MM.1S (cell line): ENCODE results near the gene PLSCR2.

ENCODE experiments used
- DNase-seq: peaks from one replicate; pipeline ENCODE4 v3.0.0-alpha.2; 2015
- H2AFZ ChIP-seq: fragments of 300-600 bp; sonication (generic); 2 replicates; pipeline ENCODE4 v1.6.0; 2016; ENCODE audit warnings: antibody characterized with exemption, low read length
- H3F3A ChIP-seq: fragments of 300-600 bp; sonication (generic); 2 replicates; pipeline ENCODE4 v1.6.1; 2016; ENCODE audit warnings: mild to moderate bottlenecking, antibody characterized with exemption, low read length, moderate library complexity, mixed read lengths; ENCODE audit not compliant: insufficient read depth
- H3K27ac ChIP-seq: fragments of 300-600 bp; sonication (generic); 2 replicates; pipeline ENCODE4 v1.5.1; 2016; ENCODE audit warnings: mild to moderate bottlenecking, low read length
- H3K27me3 ChIP-seq: fragments of 300-600 bp; sonication (generic); replicated peaks from 2 replicates; pipeline ENCODE4 v1.6.0; 2016; ENCODE audit warnings: low read length; ENCODE audit not compliant: insufficient read depth
- H3K36me3 ChIP-seq: fragments of 300-600 bp; sonication (generic); replicated peaks from 2 replicates; pipeline ENCODE4 v1.6.1; 2016; ENCODE audit warnings: mild to moderate bottlenecking, low read length, mixed read lengths; ENCODE audit not compliant: insufficient read depth
- H3K4me1 ChIP-seq: fragments of 300-600 bp; sonication (generic); 2 replicates; pipeline ENCODE4 v1.6.1; 2016; ENCODE audit warnings: low read length, mixed read lengths
- H3K4me2 ChIP-seq: fragments of 300-600 bp; sonication (generic); 2 replicates; pipeline ENCODE4 v1.6.0; 2016; ENCODE audit warnings: low read depth, low read length
- H3K4me3 ChIP-seq: fragments of 300-600 bp; sonication (generic); 2 replicates; pipeline ENCODE4 v1.5.1; 2016; ENCODE audit warnings: low read length, mixed read lengths
- H3K79me2 ChIP-seq: fragments of 300-600 bp; sonication (generic); 2 replicates; pipeline ENCODE4 v1.6.1; 2016; ENCODE audit warnings: mixed run types, low read length, mixed read lengths
- H3K9ac ChIP-seq: fragments of 300-600 bp; sonication (generic); 2 replicates; pipeline ENCODE4 v1.6.1; 2016; ENCODE audit warnings: low read length, mixed read lengths
- H3K9me2 ChIP-seq: fragments of 300-600 bp; sonication (generic); replicated peaks from 2 replicates; pipeline ENCODE4 v1.6.1; 2016; ENCODE audit warnings: mild to moderate bottlenecking, low read length, mixed read lengths; ENCODE audit not compliant: insufficient read depth
- H3K9me3 ChIP-seq: fragments of 300-600 bp; sonication (generic); replicated peaks from 2 replicates; pipeline ENCODE4 v1.6.1; 2016; ENCODE audit warnings: mild to moderate bottlenecking, low read length, mixed read lengths; ENCODE audit not compliant: insufficient read depth
- H4K20me1 ChIP-seq: fragments of 300-600 bp; sonication (generic); 2 replicates; pipeline ENCODE4 v1.6.1; 2016; ENCODE audit warnings: mild to moderate bottlenecking, low read length, moderate library complexity, mixed read lengths; ENCODE audit not compliant: insufficient read depth
- EZH2 ChIP-seq: fragments of 300-600 bp; sonication (generic); optimal IDR thresholded peaks from 2 replicates; pipeline ENCODE3; 2017; ENCODE audit warnings: low read depth, mild to moderate bottlenecking, antibody characterized with exemption, low read length, mixed read lengths
- EZH2phosphoT487 ChIP-seq: fragments of 300-600 bp; sonication (generic); IDR thresholded peaks from 2 replicates; pipeline ENCODE4 v1.6.1; 2018; ENCODE audit warnings: antibody characterized with exemption, low read length
- TF ChIP-seq, protein P1 (sequence below): fragments of 300-600 bp; sonication (generic); IDR thresholded peaks from 2 replicates; pipeline ENCODE4 v1.5.1; 2016; ENCODE audit warnings: antibody characterized with exemption, low read length, mixed read lengths

Gene PLSCR2

GRCh38 chr3:146496726-146497125 lies 27.4 kb upstream of the PLSCR2 start:
- Histone ChIP-seq H3K9ac (no peak overlapping the region), H3K9me2 (no peaks in the 10 kb centered on the region), H4K20me1 (no peaks in the 10 kb centered on the region), H3K27me3 (no peaks in the 10 kb centered on the region), H3F3A (no peaks in the 10 kb centered on the region), H3K27ac (no peak overlapping the region), H3K4me1 (no peaks in the 10 kb centered on the region), H3K79me2 (no peaks in the 10 kb centered on the region), H3K4me2 (no peak overlapping the region), H3K4me3 (no peak overlapping the region), H3K9me3 (no peaks in the 10 kb centered on the region), H3K36me3 (no peaks in the 10 kb centered on the region), H2AFZ (no peak overlapping the region)
- TF ChIP-seq EZH2, result no peak
- no peak for TF ChIP-seq EZH2phosphoT487
- TF ChIP-seq, protein P1, sequence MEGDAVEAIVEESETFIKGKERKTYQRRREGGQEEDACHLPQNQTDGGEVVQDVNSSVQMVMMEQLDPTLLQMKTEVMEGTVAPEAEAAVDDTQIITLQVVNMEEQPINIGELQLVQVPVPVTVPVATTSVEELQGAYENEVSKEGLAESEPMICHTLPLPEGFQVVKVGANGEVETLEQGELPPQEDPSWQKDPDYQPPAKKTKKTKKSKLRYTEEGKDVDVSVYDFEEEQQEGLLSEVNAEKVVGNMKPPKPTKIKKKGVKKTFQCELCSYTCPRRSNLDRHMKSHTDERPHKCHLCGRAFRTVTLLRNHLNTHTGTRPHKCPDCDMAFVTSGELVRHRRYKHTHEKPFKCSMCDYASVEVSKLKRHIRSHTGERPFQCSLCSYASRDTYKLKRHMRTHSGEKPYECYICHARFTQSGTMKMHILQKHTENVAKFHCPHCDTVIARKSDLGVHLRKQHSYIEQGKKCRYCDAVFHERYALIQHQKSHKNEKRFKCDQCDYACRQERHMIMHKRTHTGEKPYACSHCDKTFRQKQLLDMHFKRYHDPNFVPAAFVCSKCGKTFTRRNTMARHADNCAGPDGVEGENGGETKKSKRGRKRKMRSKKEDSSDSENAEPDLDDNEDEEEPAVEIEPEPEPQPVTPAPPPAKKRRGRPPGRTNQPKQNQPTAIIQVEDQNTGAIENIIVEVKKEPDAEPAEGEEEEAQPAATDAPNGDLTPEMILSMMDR, result no peak
- no peak for DNase-seq

DNA sequence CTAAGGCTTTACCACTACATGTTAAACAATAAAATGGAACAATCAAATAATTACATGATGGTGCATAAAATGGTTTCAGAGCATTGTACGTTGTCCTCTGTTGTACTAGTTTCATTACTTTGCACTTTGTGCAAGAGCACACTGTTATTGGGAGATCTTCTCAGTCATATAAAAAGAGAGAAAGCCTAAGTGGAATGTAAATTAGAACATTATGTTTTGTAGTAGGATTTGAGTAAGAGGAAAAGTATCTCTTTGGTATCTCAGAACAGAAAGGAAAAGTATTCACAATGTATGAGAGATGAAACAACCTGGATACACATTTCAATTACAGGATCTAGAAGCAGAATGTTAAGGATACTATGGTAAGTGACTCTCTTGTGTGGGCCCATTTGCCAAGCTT lies 26.9 kb upstream of the PLSCR2 start:
- no peak overlapping the region for H3K4me3 ChIP-seq
- H3K4me2 ChIP-seq, result no peak overlapping the region
- no peaks in the 10 kb centered on the region for H3K9me3 ChIP-seq

DNA sequence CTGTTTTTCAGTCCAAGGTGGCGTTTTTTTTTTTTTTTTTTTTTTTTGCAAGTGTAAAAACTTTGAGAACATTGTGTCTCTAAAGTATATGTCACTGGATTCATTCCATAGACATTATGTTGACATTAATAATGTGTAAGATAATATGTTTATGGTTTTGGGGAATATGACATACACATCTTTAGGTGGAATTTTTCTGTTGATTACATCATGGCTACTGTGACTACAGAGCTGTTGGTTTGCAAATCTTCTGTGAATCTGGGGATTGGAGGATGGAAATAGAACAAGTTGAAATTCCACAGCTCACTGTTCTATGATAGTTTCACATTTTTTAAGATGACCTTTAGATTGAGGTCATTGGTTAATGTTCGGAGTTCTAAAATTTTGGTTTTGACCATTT lies 24.4 kb upstream of the PLSCR2 start:
- H3K4me3 ChIP-seq, result no peak overlapping the region
- no peak for DNase-seq
- no peaks in the 10 kb centered on the region for H3K36me3 ChIP-seq
- H4K20me1 ChIP-seq, result no peaks in the 10 kb centered on the region
- no peak overlapping the region for H3K4me2 ChIP-seq
- H3K9me2 ChIP-seq, result no peaks in the 10 kb centered on the region
- no peaks in the 10 kb centered on the region for H3K27me3 ChIP-seq
- no peaks in the 10 kb centered on the region for H3K79me2 ChIP-seq
- no peak overlapping the region for H3K27ac ChIP-seq
- H2AFZ ChIP-seq, result no peak overlapping the region
- no peak overlapping the region for H3K9ac ChIP-seq
- H3F3A ChIP-seq, result no peaks in the 10 kb centered on the region
- no peaks in the 10 kb centered on the region for H3K4me1 ChIP-seq
- TF ChIP-seq EZH2 (no peak), EZH2phosphoT487 (no peak)
- TF ChIP-seq, protein P1, result no peak
- H3K9me3 ChIP-seq, result no peaks in the 10 kb centered on the region

More for the DNA sequence above, 26.9 kb upstream of the PLSCR2 start:
- no peak for DNase-seq
- Histone ChIP-seq H3K36me3 (no peaks in the 10 kb centered on the region), H4K20me1 (no peaks in the 10 kb centered on the region), H3F3A (no peaks in the 10 kb centered on the region), H3K27me3 (no peaks in the 10 kb centered on the region), H3K9ac (no peak overlapping the region), H3K27ac (no peak overlapping the region), H3K9me2 (no peaks in the 10 kb centered on the region), H2AFZ (no peak overlapping the region), H3K4me1 (no peaks in the 10 kb centered on the region), H3K79me2 (no peaks in the 10 kb centered on the region)
- TF ChIP-seq EZH2phosphoT487, result no peak
- TF ChIP-seq, protein P1, result no peak

GRCh38 chr3:146493221-146493620 lies 23.9 kb upstream of the PLSCR2 start:
- TF ChIP-seq, protein P1, result no peak
- TF ChIP-seq EZH2phosphoT487, result no peak
- TF ChIP-seq EZH2, result no peak
- Histone ChIP-seq H2AFZ (no peak overlapping the region), H3K9me2 (no peaks in the 10 kb centered on the region), H3K4me3 (no peak overlapping the region), H3K27ac (no peak overlapping the region), H3K4me1 (no peaks in the 10 kb centered on the region), H3K79me2 (no peaks in the 10 kb centered on the region), H3K27me3 (no peaks in the 10 kb centered on the region), H3K4me2 (no peak overlapping the region), H4K20me1 (no peaks in the 10 kb centered on the region), H3K9ac (no peak overlapping the region), H3F3A (no peaks in the 10 kb centered on the region), H3K36me3 (no peaks in the 10 kb centered on the region), H3K9me3 (no peaks in the 10 kb centered on the region)
- no peak for DNase-seq
